PC-3 (cell line): Measurements from ENCODE around the gene INAFM2. TPM values are rescaled to one million over a fixed set of nuclear protein-coding genes. Genes with fewer than 3 reads are reported as not detected.

Experiments
- ATAC-seq: fragments of 200-7000 bp; cut with Tn5 transposase; 2 replicates; pipeline ENCODE4 v1.9.1; 2020; ENCODE audit warnings: mild to moderate bottlenecking, moderate library complexity
- BruUV-seq: library from RNA; stranded (reverse); fragments of 400-500 nt; replicated peaks from 2 replicates; lab custom pipeline; 2021; lab: Mats Ljungman, UMichigan
- CTCF ChIA-PET: fragments of 300-600 bp; sonication (Branson Sonifier 250); formaldehyde crosslinking; loops from one replicate; lab custom pipeline; 2022; ENCODE audit warnings: antibody characterized with exemption; lab: Charles Lee
- POLR2A ChIA-PET: fragments of 300-600 bp; sonication (Branson Sonifier 250); formaldehyde crosslinking; loops from one replicate; lab custom pipeline; 2022; ENCODE audit warnings: antibody characterized with exemption; ENCODE audit not compliant: unreplicated experiment; lab: Charles Lee
- DNase-seq: peaks from one replicate; pipeline ENCODE4 v3.0.0-alpha.2; 2015
- H2AFZ ChIP-seq: fragments of 300-600 bp; sonication (generic); 2 replicates; pipeline ENCODE4 v1.6.0; 2016; ENCODE audit warnings: antibody characterized with exemption, low read length
- H3F3A ChIP-seq: fragments of 300-600 bp; sonication (generic); one replicate; pipeline ENCODE4 v1.6.0; 2017; ENCODE audit warnings: antibody characterized with exemption, low read length, control low read depth, mild to moderate bottlenecking; ENCODE audit not compliant: unreplicated experiment
- H3K27ac ChIP-seq: fragments of 300-600 bp; sonication (generic); 2 replicates; pipeline ENCODE4 v1.5.1; 2016; ENCODE audit warnings: mild to moderate bottlenecking, low read length
- H3K27me3 ChIP-seq: fragments of 300-600 bp; sonication (generic); 2 replicates; pipeline ENCODE4 v1.6.1; 2016; ENCODE audit warnings: low read length, mixed read lengths
- H3K36me3 ChIP-seq: fragments of 300-600 bp; sonication (generic); 2 replicates; pipeline ENCODE4 v1.6.1; 2016; ENCODE audit warnings: low read depth, mixed run types, low read length, mixed read lengths
- H3K4me1 ChIP-seq: fragments of 300-600 bp; sonication (generic); 2 replicates; pipeline ENCODE4 v1.5.1; 2016; ENCODE audit warnings: low read length; ENCODE audit not compliant: insufficient read depth
- H3K4me2 ChIP-seq: fragments of 300-600 bp; sonication (generic); 2 replicates; pipeline ENCODE4 v1.6.0; 2016; ENCODE audit warnings: low read length
- H3K4me3 ChIP-seq: fragments of 300-600 bp; sonication (generic); 2 replicates; pipeline ENCODE4 v1.5.1; 2016; ENCODE audit warnings: mild to moderate bottlenecking, low read length, mixed read lengths
- H3K79me2 ChIP-seq: fragments of 300-600 bp; sonication (generic); 2 replicates; pipeline ENCODE4 v1.6.1; 2017; ENCODE audit warnings: low read length, mixed read lengths
- H3K9ac ChIP-seq: fragments of 300-600 bp; sonication (generic); 2 replicates; pipeline ENCODE4 v1.6.0; 2016; ENCODE audit warnings: mild to moderate bottlenecking, low read length
- H3K9me2 ChIP-seq: fragments of 300-600 bp; sonication (generic); replicated peaks from 2 replicates; pipeline ENCODE4 v1.6.1; 2016; ENCODE audit warnings: mixed run types, low read length, mixed read lengths
- H3K9me3 ChIP-seq: fragments of 300-600 bp; sonication (generic); 2 replicates; pipeline ENCODE4 v1.6.1; 2016; ENCODE audit warnings: low read length, mixed read lengths
- H4K20me1 ChIP-seq: fragments of 300-600 bp; sonication (generic); 2 replicates; pipeline ENCODE4 v1.6.1; 2016; ENCODE audit warnings: low read length, mixed read lengths
- CTCF ChIP-seq: fragments of 300-600 bp; sonication (generic); conservative IDR thresholded peaks from 2 replicates; pipeline ENCODE4 v1.5.1; 2017; ENCODE audit warnings: antibody characterized with exemption, low read depth, mild to moderate bottlenecking, low read length
- EZH2 ChIP-seq: fragments of 300-600 bp; sonication (generic); IDR thresholded peaks from one replicate; pipeline ENCODE4 v1.6.1; 2017; ENCODE audit warnings: antibody characterized with exemption, mild to moderate bottlenecking, low read length; ENCODE audit not compliant: unreplicated experiment
- EZH2phosphoT487 ChIP-seq: fragments of 300-600 bp; sonication (generic); IDR thresholded peaks from 2 replicates; pipeline ENCODE4 v1.6.1; 2018; ENCODE audit warnings: mild to moderate bottlenecking, antibody characterized with exemption, low read length, borderline replicate concordance
- intact Hi-C: fragments of 100-400 bp; cut with micrococcal nuclease; formaldehyde crosslinking; loops from 2 replicates; pipeline ENCODE4 v1.9.0; 2023
- total RNA-seq: library from RNA; depleted of rRNA; stranded (reverse); fragments of >200 nt; gene quantifications from 2 replicates; pipeline ENCODE4 v1.2.3, GENCODE V29; 2014

Gene INAFM2
- total RNA-seq, 1 experiment from 2014 or later = 22.1 TPM

GRCh38 chr15:40339621-40339945 is 16.1 kb downstream of the INAFM2 start:
- peaks cover 38% of the 10 kb centered on the region for H3K36me3 ChIP-seq
- H3K27ac ChIP-seq = peak overlapping the region; percentile 100
- peaks cover 80% of the 10 kb centered on the region for H3K4me1 ChIP-seq
- peak overlapping the region; percentile 97 for H3K4me2 ChIP-seq
- peak overlapping the region; percentile 98 for H3K9ac ChIP-seq
- H3K4me3 ChIP-seq = peak overlapping the region; percentile 75
- no peak for DNase-seq
- BruUV-seq = no TSS peak
- ChIA-PET POLR2A (interaction anchor here (0.6 to 0.9 kb wide), 2 partner anchors 13 to 66 kb away, joined by 3 to 9 read pairs; partner anchors contain the start of gene IVD), CTCF (interaction anchor here (0.6 to 1.4 kb wide), 7 partner anchors 13 to 81 kb away, joined by 3 to 5 read pairs (median 3); partner anchors contain the start of genes DISP2 and INAFM2)
- H3K79me2 ChIP-seq = peaks cover 63% of the 10 kb centered on the region
- TF ChIP-seq EZH2 (no peak), CTCF (peak; percentile 44)
- no peaks in the 10 kb centered on the region for H3K9me2 ChIP-seq
- intact Hi-C loops = loop anchor here (2.0 to 5.0 kb wide), 2 partner anchors 29 to 232 kb away; partner anchors contain the start of gene BMF
- no peak overlapping the region for H2AFZ ChIP-seq
- peaks cover 11% of the 10 kb centered on the region for H3F3A ChIP-seq
- no peaks in the 10 kb centered on the region for H3K27me3 ChIP-seq
- no peaks in the 10 kb centered on the region for H3K9me3 ChIP-seq
- no peak; the same call in 1 of the 2 replicates for ATAC-seq
- no peaks in the 10 kb centered on the region for H4K20me1 ChIP-seq

- POLR2A ChIA-PET = interaction anchor here (0.9 kb wide), 1 partner anchor 14 kb away, joined by 9 read pairs; no protein-coding TSS in a partner anchor
- Histone ChIP-seq H3K4me2 (peak overlapping the region; percentile 97), H3K36me3 (peaks cover 32% of the 10 kb centered on the region), H3K27me3 (no peaks in the 10 kb centered on the region), H3K9me2 (no peaks in the 10 kb centered on the region), H3K9ac (peak overlapping the region; percentile 98), H3K4me3 (peak overlapping the region; percentile 75), H3K27ac (peak overlapping the region; percentile 100), H3K79me2 (peaks cover 63% of the 10 kb centered on the region), H3K9me3 (no peaks in the 10 kb centered on the region), H2AFZ (no peak overlapping the region), H3K4me1 (peaks cover 86% of the 10 kb centered on the region), H3F3A (peaks cover 11% of the 10 kb centered on the region), H4K20me1 (no peaks in the 10 kb centered on the region)
- TF ChIP-seq EZH2phosphoT487 (no peak), EZH2 (no peak), CTCF (no peak)
- BruUV-seq = TSS peak; percentile 46
- ATAC-seq (peak; percentile 0), DNase-seq (peak; percentile 52)
- CTCF ChIA-PET = interaction anchor here (0.6 to 1.4 kb wide), 3 partner anchors 17 to 61 kb away, joined by 3 to 5 read pairs (median 3); partner anchors contain the start of genes DISP2 and INAFM2
- intact Hi-C loops = loop anchor here (5.0 to 10.0 kb wide), 3 partner anchors 67 to 165 kb away; partner anchors contain the start of genes BAHD1 and IVD
These were observed 16.7 kb downstream of the INAFM2 start for GRCh38 chr15:40340038-40340739.
